OCI-LY7 (cell line): ENCODE data around the gene SELENOH. TPM values are rescaled to one million over a fixed set of nuclear protein-coding genes. Genes with fewer than 3 reads are reported as not detected.
"Not testable (repeated sequence)": the region's sequence is repeated elsewhere in the genome, so short reads cannot be mapped to it uniquely, and the experiment has no call there.

ENCODE experiments used
- BruUV-seq: library from RNA; stranded (reverse); fragments of 400-500 nt; replicated peaks from 2 replicates; lab custom pipeline; 2021; lab: Mats Ljungman, UMichigan
- CTCF ChIA-PET: fragments of 300-600 bp; sonication (Branson Sonifier 250); formaldehyde crosslinking; loops from one replicate; lab custom pipeline; 2022; ENCODE audit warnings: antibody characterized with exemption; ENCODE audit not compliant: unreplicated experiment; lab: Charles Lee
- POLR2A ChIA-PET: fragments of 300-600 bp; sonication (Branson Sonifier 250); formaldehyde crosslinking; loops from one replicate; lab custom pipeline; 2022; ENCODE audit warnings: antibody characterized with exemption; lab: Charles Lee
- DNase-seq: peaks from one replicate; pipeline ENCODE4 v3.0.0-alpha.2; 2015; ENCODE audit warnings: low spot score
- H2AFZ ChIP-seq: fragments of 200-600 bp; sonication (generic), shearing (Covaris generic); 2 replicates; pipeline ENCODE4 v1.6.1; 2014; ENCODE audit warnings: mild to moderate bottlenecking, antibody characterized with exemption, low read length, moderate library complexity
- H3K27ac ChIP-seq: fragments of 200-600 bp; sonication (generic); 2 replicates; pipeline ENCODE4 v1.5.1; 2014; ENCODE audit warnings: mixed run types, low read depth, mild to moderate bottlenecking, moderate library complexity, low read length, inconsistent platforms; ENCODE audit not compliant: poor library complexity, severe bottlenecking
- H3K36me3 ChIP-seq: fragments of 200-600 bp; sonication (generic); 2 replicates; pipeline ENCODE4 v1.6.1; 2014; ENCODE audit warnings: mild to moderate bottlenecking, antibody characterized with exemption, low read length, moderate library complexity, mixed read lengths; ENCODE audit not compliant: insufficient read depth
- H3K4me1 ChIP-seq: fragments of 200-600 bp; sonication (generic); 2 replicates; pipeline ENCODE4 v1.5.1; 2014; ENCODE audit warnings: mild to moderate bottlenecking, low read length; ENCODE audit not compliant: insufficient read depth, poor library complexity, severe bottlenecking
- H3K4me2 ChIP-seq: fragments of 200-600 bp; sonication (generic); 2 replicates; pipeline ENCODE4 v1.6.1; 2014; ENCODE audit warnings: mild to moderate bottlenecking, low read length
- H3K4me3 ChIP-seq: fragments of 200-600 bp; sonication (generic); 2 replicates; pipeline ENCODE4 v1.5.1; 2014; ENCODE audit warnings: mild to moderate bottlenecking, low read depth, low read length; ENCODE audit not compliant: poor library complexity, severe bottlenecking
- H3K79me2 ChIP-seq: fragments of 200-600 bp; sonication (generic); 2 replicates; pipeline ENCODE4 v1.6.1; 2016; ENCODE audit warnings: low read depth, mild to moderate bottlenecking, low read length, moderate library complexity, mixed read lengths; ENCODE audit not compliant: insufficient read depth
- H3K9me2 ChIP-seq: fragments of 200-600 bp; sonication (generic); 2 replicates; pipeline ENCODE4 v1.6.1; 2016; ENCODE audit warnings: mild to moderate bottlenecking, low read length, mixed read lengths; ENCODE audit not compliant: insufficient read depth
- H3K9me3 ChIP-seq: fragments of 200-600 bp; sonication (generic); 2 replicates; pipeline ENCODE4 v1.6.1; 2014; ENCODE audit warnings: mild to moderate bottlenecking, mixed run types, low read length, mixed read lengths
- H4K20me1 ChIP-seq: fragments of 200-600 bp; sonication (generic); 2 replicates; pipeline ENCODE4 v1.6.1; 2014; ENCODE audit warnings: mild to moderate bottlenecking, antibody characterized with exemption, low read length, moderate library complexity, mixed read lengths; ENCODE audit not compliant: insufficient read depth
- EZH2phosphoT487 ChIP-seq: fragments of 200-600 bp; sonication (generic); IDR thresholded peaks from 2 replicates; pipeline ENCODE4 v1.6.1; 2018; ENCODE audit warnings: low read depth, borderline replicate concordance, mild to moderate bottlenecking, mixed run types, antibody characterized with exemption, low read length, moderate library complexity, mixed read lengths
- intact Hi-C: fragments of 100-400 bp; cut with micrococcal nuclease; formaldehyde crosslinking; loops from one replicate; pipeline ENCODE4 v1.10.0; 2022; ENCODE audit not compliant: unreplicated experiment
- total RNA-seq, 2 experiments: library from RNA; depleted of rRNA in 1 of 2; stranded (reverse); fragments of >200 nt in 1 of 2; shearing (Covaris generic) in 1 of 2; gene quantifications; 2 replicates each; pipeline ENCODE4 v1.2.3, GENCODE V29; 2014 to 2022
- TF ChIP-seq, protein P1 (sequence below): fragments of 200-600 bp; sonication (generic); conservative IDR thresholded peaks from 2 replicates; pipeline ENCODE4 v1.5.1; 2014; ENCODE audit warnings: mild to moderate bottlenecking, antibody characterized with exemption, low read length, moderate library complexity, mixed read lengths

Gene SELENOH
- total RNA-seq, 2 experiments from 2014 or later, result 169 to 181 TPM

DNA sequence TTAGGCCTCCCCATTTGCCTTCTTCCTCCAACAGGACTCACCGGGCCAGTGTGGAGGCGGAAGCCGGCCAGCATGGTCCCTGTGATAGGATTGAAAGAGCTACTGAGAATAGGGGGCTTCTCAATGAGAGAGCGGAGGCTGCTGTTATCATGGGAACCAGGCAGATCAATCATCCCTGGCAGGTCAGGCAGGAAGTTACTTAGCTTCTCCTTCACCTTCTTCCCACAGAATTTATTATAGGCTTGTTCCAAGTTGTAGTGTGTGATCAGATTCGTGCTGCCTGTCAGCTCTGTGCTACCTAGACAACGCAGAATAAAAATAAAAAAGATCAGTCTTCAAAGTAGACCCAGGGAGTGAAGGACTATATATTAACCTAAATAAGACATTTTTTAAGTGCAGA, 36.4 kb upstream of the SELENOH start:
- POLR2A ChIA-PET, result interaction anchor here (0.5 to 2.5 kb wide), 4 partner anchors 11 to 342 kb away, joined by 3 to 7 read pairs (median 4); no protein-coding TSS in a partner anchor

GRCh38 chr11:57705432-57705831, 35.9 kb upstream of the SELENOH start:
- H3K4me2 ChIP-seq, H3K4me3 ChIP-seq, BruUV-seq, H3K4me1 ChIP-seq, DNase-seq, H3K9me2 ChIP-seq, intact Hi-C loops, H3K27ac ChIP-seq, CTCF ChIA-PET, H2AFZ ChIP-seq, H3K79me2 ChIP-seq, H4K20me1 ChIP-seq, H3K9me3 ChIP-seq: not testable (repeated sequence)
- POLR2A ChIA-PET, result interaction anchor here (0.6 to 2.5 kb wide), 2 partner anchors 12 to 343 kb away, joined by 3 to 7 read pairs; no protein-coding TSS in a partner anchor
- peaks cover 56% of the 10 kb centered on the region for H3K36me3 ChIP-seq

More for the DNA sequence above, 36.4 kb upstream of the SELENOH start:
- intact Hi-C loops, result no loop called here
- no peaks in the 10 kb centered on the region for H3K9me2 ChIP-seq
- H3K4me3 ChIP-seq, result no peak overlapping the region
- no peak for DNase-seq
- no peak overlapping the region for H3K27ac ChIP-seq
- H3K79me2 ChIP-seq, result no peaks in the 10 kb centered on the region
- no peak overlapping the region for H2AFZ ChIP-seq
- no peaks in the 10 kb centered on the region for H3K9me3 ChIP-seq
- TF ChIP-seq EZH2phosphoT487, result no peak
- TF ChIP-seq, protein P1, sequence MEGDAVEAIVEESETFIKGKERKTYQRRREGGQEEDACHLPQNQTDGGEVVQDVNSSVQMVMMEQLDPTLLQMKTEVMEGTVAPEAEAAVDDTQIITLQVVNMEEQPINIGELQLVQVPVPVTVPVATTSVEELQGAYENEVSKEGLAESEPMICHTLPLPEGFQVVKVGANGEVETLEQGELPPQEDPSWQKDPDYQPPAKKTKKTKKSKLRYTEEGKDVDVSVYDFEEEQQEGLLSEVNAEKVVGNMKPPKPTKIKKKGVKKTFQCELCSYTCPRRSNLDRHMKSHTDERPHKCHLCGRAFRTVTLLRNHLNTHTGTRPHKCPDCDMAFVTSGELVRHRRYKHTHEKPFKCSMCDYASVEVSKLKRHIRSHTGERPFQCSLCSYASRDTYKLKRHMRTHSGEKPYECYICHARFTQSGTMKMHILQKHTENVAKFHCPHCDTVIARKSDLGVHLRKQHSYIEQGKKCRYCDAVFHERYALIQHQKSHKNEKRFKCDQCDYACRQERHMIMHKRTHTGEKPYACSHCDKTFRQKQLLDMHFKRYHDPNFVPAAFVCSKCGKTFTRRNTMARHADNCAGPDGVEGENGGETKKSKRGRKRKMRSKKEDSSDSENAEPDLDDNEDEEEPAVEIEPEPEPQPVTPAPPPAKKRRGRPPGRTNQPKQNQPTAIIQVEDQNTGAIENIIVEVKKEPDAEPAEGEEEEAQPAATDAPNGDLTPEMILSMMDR, result no peak
- H3K4me1 ChIP-seq, result no peaks in the 10 kb centered on the region
- CTCF ChIA-PET, result no interaction called here
- H3K4me2 ChIP-seq, result no peak overlapping the region
- no TSS peak for BruUV-seq
- peaks cover 60% of the 10 kb centered on the region for H3K36me3 ChIP-seq
- no peaks in the 10 kb centered on the region; the same call in 1 of the 2 replicates for H4K20me1 ChIP-seq

- no peak for DNase-seq
- ChIA-PET CTCF (interaction anchor here (0.6 kb wide), 1 partner anchor 69 kb away, joined by 3 read pairs; no protein-coding TSS in a partner anchor), POLR2A (interaction anchor here (0.8 kb wide), 1 partner anchor 48 kb away, joined by 4 read pairs; no protein-coding TSS in a partner anchor)
- TF ChIP-seq, protein P1, result no peak
- TF ChIP-seq EZH2phosphoT487, result no peak
- Histone ChIP-seq H3K4me3 (no peak overlapping the region), H3K79me2 (peaks cover 39% of the 10 kb centered on the region), H3K27ac (no peak overlapping the region), H4K20me1 (peaks cover 3% of the 10 kb centered on the region), H2AFZ (no peak overlapping the region), H3K4me2 (no peak overlapping the region), H3K9me3 (no peaks in the 10 kb centered on the region), H3K4me1 (peaks cover 28% of the 10 kb centered on the region), H3K9me2 (no peaks in the 10 kb centered on the region), H3K36me3 (peaks cover 38% of the 10 kb centered on the region)
- BruUV-seq, result no TSS peak
- intact Hi-C loops, result no loop called here
Observed at GRCh38 chr11:57709802-57710367, 31.4 kb upstream of the SELENOH start.
